ENCODE results near the gene AMMECR1. TPM values are rescaled to one million over a fixed set of nuclear protein-coding genes. Genes with fewer than 3 reads are reported as not detected.
"Not testable (repeated sequence)": the region's sequence is repeated elsewhere in the genome, so short reads cannot be mapped to it uniquely, and the experiment has no call there.

AMMECR1 gene
- total RNA-seq, 1 donor from 2014 or later, result 37.9 TPM

- DNase-seq (ENCODE audit: low read depth), result no peak
Measured at GRCh38 chrX:110171442-110171841, 146.4 kb downstream of the AMMECR1 start.

DNA sequence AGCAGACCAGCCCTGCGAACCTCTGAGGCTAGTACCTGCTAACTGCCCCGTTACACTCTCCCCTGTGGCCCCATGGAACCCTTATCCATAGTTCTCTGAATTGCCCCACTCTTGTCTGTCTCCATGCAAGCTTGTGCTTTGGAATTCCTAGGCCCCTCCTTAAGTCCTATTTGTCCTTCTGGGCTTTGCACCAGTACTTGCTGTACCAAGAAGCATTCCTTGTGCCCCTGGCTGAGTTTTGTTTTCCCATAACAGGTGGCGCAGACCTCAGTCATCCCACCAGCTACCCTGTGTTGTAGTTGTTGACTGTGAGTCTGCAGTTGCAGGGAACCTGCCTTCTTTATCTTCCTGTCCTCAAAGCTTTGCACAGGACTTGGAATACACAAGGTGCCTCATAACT, 147.9 kb downstream of the AMMECR1 start:
- no peak for DNase-seq (ENCODE audit: low read depth)

DNA sequence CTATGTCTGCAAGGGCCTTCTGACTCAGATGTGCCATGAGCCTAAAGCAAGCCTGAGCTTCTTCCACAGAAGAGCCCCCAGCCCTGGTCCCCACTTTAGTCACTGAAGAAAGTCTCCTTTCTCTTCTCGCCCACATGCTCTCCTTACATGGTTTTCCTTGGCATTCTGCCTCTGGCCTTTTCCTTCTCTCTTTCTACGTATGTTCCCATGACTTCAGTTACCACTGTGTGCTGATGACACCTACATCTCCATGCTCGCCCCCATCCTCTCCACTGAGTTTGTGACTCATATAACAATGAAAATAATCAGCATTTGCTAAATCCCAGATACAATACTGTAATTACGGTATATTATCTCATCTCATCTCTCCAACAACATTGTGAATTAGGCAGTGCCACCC, 149.3 kb downstream of the AMMECR1 start:
- peak; percentile 26 for DNase-seq (ENCODE audit: low read depth)

GRCh38 chrX:110167952-110168451, 149.9 kb downstream of the AMMECR1 start:
- peak; percentile 71 for DNase-seq (ENCODE audit: low read depth)

- DNase-seq (ENCODE audit: low read depth), result no peak
Measured at GRCh38 chrX:110163488-110163887, 154.4 kb downstream of the AMMECR1 start.

DNA sequence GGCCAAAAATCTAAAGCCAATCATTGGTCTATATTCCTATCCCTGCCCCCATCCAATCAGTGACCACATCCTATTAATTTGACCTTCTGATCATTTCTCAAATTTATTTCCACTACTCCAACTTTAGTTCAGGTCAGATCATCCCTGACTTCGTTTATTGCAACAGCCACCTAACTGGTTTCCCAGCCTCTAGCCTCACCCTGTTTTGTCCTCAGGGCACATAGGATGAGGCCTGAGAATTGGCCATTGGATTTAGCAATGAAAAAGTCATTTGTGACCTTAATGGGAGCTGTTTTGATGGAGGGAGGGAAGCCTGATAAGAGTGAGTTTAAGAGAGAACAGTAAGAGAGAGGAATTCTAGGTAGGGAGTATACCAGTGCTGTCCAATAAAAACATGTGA, 155.0 kb downstream of the AMMECR1 start:
- DNase-seq (ENCODE audit: low read depth), result no peak

DNA sequence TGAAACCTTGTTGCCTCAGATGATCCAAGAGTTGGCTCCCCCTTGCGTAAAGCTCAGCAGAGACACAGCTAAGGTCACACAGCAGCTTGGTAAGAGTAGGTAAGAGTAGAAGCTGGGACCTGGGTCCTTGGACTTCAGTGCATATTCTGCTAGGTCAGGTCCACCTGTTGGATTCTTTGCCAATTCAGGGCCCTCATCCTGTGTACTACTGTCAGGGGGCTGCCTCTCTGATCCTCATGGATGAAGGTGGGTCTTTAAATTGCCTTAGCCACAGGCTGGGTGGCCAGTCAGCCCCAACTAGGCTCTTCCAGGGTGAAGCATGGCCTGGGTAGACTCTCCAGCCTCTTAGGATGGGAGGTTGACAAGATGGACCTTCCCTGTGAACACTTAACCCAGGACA, 155.8 kb downstream of the AMMECR1 start:
- no peak for DNase-seq (ENCODE audit: low read depth)

DNA sequence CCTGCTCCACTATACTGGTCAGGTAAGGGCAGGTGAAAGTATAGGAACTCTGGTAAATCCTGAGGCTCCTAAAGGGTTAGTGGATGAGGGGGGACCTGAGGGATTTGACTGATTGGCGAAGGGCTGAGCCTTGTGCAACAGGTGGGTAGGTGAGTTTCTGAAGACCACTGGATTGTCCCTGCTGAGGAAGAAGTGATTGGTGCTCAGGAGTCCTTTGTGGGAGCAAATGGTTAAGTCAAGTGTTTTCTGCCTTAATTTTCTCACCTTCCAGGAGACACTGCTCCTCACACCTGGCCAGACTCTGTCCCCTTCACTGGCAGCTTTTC, 156.6 kb downstream of the AMMECR1 start:
- no peak for DNase-seq (ENCODE audit: low read depth)

DNA sequence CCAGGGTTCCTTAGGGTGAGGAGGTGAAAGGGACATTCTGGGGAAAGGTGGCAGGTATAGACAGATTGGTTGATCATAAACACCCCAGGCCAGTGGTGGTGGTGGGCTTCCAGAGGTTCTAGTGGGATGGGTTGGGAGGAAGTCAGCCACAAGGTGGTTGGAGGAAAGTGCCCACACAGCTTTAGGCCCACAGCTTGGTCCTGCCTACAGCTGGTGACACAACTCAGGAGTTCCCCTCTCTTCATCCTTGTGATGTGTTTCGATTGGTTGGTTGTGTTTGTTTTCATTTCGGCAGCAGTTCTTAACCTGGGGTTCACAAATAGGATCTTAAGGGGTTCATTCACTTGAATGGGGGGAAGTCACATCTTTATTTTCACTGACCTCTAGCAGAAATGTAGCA, 158.0 kb downstream of the AMMECR1 start:
- DNase-seq (ENCODE audit: low read depth), result no peak

- no peak for DNase-seq (ENCODE audit: low read depth)
Measured at GRCh38 chrX:110159235-110159634, 158.7 kb downstream of the AMMECR1 start.

GRCh38 chrX:110157444-110157843, 160.4 kb downstream of the AMMECR1 start:
- DNase-seq (ENCODE audit: low read depth), result no peak

- no peak for DNase-seq (ENCODE audit: low read depth)
Measured at GRCh38 chrX:110156167-110156754, 161.6 kb downstream of the AMMECR1 start.

DNA sequence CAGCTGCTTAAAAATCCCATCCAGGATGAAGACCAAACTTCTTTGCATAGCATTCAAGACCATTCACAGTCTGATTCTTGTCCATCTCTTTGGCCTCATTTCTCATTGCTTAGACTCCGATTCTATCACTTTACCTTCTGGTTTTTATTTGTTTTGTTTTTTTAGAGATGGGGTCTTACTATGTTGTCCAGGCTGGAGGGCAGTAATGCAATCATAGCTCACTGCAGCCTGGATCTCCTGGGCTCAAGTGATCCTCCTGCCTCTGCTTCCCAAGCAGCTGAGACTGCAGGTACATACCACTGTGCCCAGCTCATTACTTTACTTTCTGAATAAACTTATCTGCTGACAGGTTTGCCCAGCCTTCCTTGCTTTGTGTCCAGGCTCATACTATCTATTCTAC, 162.1 kb downstream of the AMMECR1 start:
- DNase-seq (ENCODE audit: low read depth), result no peak

GRCh38 chrX:110154328-110154727, 163.6 kb downstream of the AMMECR1 start:
- not testable (repeated sequence) for DNase-seq (ENCODE audit: low read depth)

DNA sequence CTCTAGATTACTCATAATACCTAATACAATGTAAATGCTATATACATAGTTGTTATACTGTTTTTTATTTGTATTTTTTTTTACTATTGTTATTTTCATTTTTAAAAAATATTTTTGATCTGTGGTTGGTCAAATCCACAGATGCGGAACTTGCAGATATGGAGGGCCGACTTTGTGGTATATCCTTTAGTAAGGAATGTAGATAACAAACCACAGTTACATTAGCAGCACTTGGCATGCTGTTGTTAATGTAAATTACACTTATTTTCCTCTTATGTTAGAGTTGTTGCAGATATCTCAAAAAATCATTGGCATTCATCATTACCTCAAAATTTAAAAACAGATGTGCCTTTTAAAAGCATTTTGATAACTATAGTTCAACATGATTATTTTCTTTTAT, 164.0 kb downstream of the AMMECR1 start:
- no peak for DNase-seq (ENCODE audit: low read depth)

- DNase-seq (ENCODE audit: low read depth), result no peak
Measured at GRCh38 chrX:110153244-110153643, 164.6 kb downstream of the AMMECR1 start.

DNA sequence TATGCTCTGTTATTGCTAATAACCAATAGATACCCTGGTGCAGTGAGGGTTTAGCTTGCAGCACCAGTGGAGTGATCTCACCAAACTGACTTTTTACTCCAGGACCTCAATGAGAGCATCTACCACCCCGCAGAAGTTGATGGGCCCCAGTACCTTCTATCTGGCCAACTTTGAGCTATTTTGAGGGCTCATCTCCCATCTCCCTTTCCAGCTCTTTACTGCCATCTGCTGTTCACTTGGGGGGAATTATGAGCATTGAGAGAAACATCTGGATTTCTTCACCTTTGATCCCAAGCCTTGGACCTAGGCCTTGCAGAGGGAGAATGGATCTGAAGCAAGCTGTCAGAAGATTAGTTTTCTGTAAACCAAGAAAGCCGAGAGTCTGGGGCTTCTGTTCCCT, 171.4 kb downstream of the AMMECR1 start:
- DNase-seq (ENCODE audit: low read depth), result no peak

DNA sequence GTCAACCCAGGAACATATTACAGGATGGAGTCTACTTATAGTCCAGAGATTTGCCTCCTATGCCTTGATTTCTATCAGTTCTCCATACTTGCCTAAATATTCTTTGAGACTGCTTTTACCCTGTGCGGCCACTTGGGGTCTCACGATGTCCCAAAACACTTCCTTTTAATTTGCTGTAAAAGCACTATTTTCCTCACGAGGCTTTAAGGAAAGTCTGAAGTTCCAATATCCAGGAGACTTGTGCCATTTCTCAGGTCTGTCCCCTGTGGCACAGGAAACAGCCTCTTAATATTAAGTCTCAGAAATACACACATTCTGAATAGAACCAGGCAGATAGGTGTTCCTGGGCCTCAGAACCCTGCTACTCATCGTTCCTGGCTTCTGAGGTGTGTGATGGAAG, 172.0 kb downstream of the AMMECR1 start:
- no peak for DNase-seq (ENCODE audit: low read depth)

DNA sequence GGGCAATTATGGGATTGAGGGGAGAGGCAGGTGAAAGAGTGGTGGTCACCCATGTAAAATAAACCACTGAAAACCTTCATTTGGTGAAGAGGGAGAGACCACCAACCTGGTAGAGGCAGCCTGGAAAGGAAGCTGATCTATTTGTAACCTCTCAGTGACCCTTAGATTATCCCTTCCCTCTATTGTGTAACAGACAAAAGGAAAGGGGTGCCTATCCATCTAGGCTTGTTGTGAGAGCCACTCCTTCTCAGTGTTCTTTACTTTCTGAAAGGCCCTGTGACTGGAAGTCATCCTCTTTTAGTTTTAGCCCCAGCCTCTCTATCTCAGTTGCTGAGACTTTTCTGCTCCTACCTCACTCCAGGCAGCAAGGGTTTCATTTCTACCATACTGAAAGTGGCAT, 172.6 kb downstream of the AMMECR1 start:
- no peak for DNase-seq (ENCODE audit: low read depth)

Other genes with a start within 250 kb of the AMMECR1 start
- gene RTL9, start 40.8 kb upstream of the AMMECR1 start, total RNA-seq, result 0.15 TPM in 1 of 2 replicates, not detected in the other

Data from renal cortical epithelial cell (primary cell).